ENCODE measurements around the gene LRFN5.

DNA sequence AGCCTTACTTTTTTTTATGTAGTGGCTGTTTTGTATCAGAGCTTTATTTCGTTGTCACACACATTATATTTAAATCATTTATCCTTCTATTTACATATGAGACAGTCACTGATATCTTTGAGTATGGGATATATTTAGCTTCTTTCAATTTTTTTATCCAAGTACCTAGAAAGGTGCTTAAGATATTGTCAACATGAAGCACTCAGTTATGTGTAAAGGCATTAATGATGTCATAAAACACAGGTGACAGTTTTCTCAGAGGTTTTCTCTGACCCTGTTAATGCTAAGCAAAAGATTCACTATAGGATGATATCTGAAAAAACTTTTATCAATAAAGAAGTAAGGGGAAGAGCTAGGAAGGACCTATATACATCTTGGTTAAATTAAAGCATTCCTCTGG is 23.2 kb downstream of the LRFN5 start:
- TF ChIP-seq, protein P1, sequence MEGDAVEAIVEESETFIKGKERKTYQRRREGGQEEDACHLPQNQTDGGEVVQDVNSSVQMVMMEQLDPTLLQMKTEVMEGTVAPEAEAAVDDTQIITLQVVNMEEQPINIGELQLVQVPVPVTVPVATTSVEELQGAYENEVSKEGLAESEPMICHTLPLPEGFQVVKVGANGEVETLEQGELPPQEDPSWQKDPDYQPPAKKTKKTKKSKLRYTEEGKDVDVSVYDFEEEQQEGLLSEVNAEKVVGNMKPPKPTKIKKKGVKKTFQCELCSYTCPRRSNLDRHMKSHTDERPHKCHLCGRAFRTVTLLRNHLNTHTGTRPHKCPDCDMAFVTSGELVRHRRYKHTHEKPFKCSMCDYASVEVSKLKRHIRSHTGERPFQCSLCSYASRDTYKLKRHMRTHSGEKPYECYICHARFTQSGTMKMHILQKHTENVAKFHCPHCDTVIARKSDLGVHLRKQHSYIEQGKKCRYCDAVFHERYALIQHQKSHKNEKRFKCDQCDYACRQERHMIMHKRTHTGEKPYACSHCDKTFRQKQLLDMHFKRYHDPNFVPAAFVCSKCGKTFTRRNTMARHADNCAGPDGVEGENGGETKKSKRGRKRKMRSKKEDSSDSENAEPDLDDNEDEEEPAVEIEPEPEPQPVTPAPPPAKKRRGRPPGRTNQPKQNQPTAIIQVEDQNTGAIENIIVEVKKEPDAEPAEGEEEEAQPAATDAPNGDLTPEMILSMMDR (conservative IDR thresholded peaks at IDR 0.05 in 1 of 2, IDR thresholded peaks at IDR 0.05 in 1 of 2; ENCODE audit: low read depth in 1 of 2, low read length in 2 of 2) = no peak
- TF ChIP-seq EZH2 (IDR thresholded peaks at IDR 0.05; ENCODE audit: low read length, missing control alignments) = no peak
